HEK293 (cell line): ENCODE data around the gene LRRC27.

Source experiments
- BCL11A ChIP-seq: fragments of 450-650 bp; formaldehyde crosslinking; IDR thresholded peaks from 2 replicates; pipeline ENCODE4 v1.5.1; 2016; ENCODE audit warnings: low read depth, missing biosample characterization, missing genetic modification characterization
- KLF16 ChIP-seq: fragments of 450-650 bp; formaldehyde crosslinking; IDR thresholded peaks from 2 replicates; pipeline ENCODE4 v1.5.1; 2017; ENCODE audit warnings: missing biosample characterization, missing genetic modification characterization
- RBAK ChIP-seq: fragments of 450-650 bp; formaldehyde crosslinking; IDR thresholded peaks from 2 replicates; pipeline ENCODE4 v1.5.1; 2016; ENCODE audit warnings: missing biosample characterization, missing genetic modification characterization
- SP2 ChIP-seq: fragments of 450-650 bp; formaldehyde crosslinking; IDR thresholded peaks from 2 replicates; pipeline ENCODE4 v1.5.1; 2016; ENCODE audit warnings: missing biosample characterization, missing genetic modification characterization
- TCF7L2 ChIP-seq: IDR thresholded peaks from 2 replicates; pipeline ENCODE4 v1.6.1; 2011; ENCODE audit warnings: low read depth, mild to moderate bottlenecking, inconsistent platforms, low read length, moderate library complexity, borderline replicate concordance
- ZFP3 ChIP-seq: fragments of 450-650 bp; formaldehyde crosslinking; IDR thresholded peaks from 2 replicates; pipeline ENCODE4 v1.5.1; 2016; ENCODE audit warnings: low read depth, missing biosample characterization, missing genetic modification characterization
- ZNF121 ChIP-seq: fragments of 450-650 bp; formaldehyde crosslinking; IDR thresholded peaks from 2 replicates; pipeline ENCODE4 v1.5.1; 2016; ENCODE audit warnings: missing biosample characterization, missing genetic modification characterization
- ZNF19 ChIP-seq: fragments of 450-650 bp; formaldehyde crosslinking; IDR thresholded peaks from 2 replicates; pipeline ENCODE4; 2016; ENCODE audit warnings: missing biosample characterization, missing genetic modification characterization, low read depth
- TF ChIP-seq, protein P1 (sequence below): fragments of 450-650 bp; formaldehyde crosslinking; IDR thresholded peaks from 2 replicates; pipeline ENCODE4 v1.5.1; 2016; ENCODE audit warnings: missing biosample characterization, missing genetic modification characterization
- TF ChIP-seq, protein P2 (sequence below): fragments of 450-650 bp; formaldehyde crosslinking; IDR thresholded peaks from 2 replicates; pipeline ENCODE4 v1.5.1; 2016; ENCODE audit warnings: missing biosample characterization, missing genetic modification characterization
- TF ChIP-seq, protein P3 (sequence below): fragments of 450-650 bp; formaldehyde crosslinking; IDR thresholded peaks from 2 replicates; pipeline ENCODE4 v1.5.1; 2016; ENCODE audit warnings: missing biosample characterization, missing genetic modification characterization
- TF ChIP-seq, protein P4 (sequence below): fragments of 450-650 bp; formaldehyde crosslinking; optimal IDR thresholded peaks from 2 replicates; pipeline ENCODE3; 2016; ENCODE audit warnings: missing biosample characterization, mild to moderate bottlenecking, missing genetic modification characterization
- TF ChIP-seq, protein P5 (sequence below): fragments of 450-650 bp; formaldehyde crosslinking; IDR thresholded peaks from 2 replicates; pipeline ENCODE4 v1.5.1; 2016; ENCODE audit warnings: missing biosample characterization, missing genetic modification characterization

DNA sequence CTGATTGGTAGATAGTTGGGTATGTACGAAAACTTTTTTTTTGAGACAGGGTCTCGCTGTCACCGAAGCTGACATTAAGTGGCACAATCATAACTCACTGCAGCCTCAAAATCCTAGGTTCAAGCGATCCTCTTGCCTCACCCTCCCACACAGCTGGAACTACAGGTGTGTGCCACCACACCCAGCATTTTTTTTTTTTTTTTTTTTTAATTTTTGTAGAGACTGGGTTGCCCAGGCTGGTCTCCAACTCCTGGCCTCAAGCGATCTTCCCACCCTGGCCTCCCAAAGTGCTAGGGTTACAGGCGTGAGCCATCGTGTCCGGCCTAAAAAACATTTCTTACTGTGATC, 1.5 kb upstream of the LRRC27 start:
- TF ChIP-seq, protein P1, sequence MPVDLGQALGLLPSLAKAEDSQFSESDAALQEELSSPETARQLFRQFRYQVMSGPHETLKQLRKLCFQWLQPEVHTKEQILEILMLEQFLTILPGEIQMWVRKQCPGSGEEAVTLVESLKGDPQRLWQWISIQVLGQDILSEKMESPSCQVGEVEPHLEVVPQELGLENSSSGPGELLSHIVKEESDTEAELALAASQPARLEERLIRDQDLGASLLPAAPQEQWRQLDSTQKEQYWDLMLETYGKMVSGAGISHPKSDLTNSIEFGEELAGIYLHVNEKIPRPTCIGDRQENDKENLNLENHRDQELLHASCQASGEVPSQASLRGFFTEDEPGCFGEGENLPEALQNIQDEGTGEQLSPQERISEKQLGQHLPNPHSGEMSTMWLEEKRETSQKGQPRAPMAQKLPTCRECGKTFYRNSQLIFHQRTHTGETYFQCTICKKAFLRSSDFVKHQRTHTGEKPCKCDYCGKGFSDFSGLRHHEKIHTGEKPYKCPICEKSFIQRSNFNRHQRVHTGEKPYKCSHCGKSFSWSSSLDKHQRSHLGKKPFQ (tag by site-specific recombination): no peak
- TF ChIP-seq BCL11A (tag by site-specific recombination) (no peak), ZNF19 (tag by site-specific recombination) (no peak), KLF16 (no peak), RBAK (tag by site-specific recombination) (no peak), SP2 (tag by site-specific recombination) (no peak), TCF7L2 (no peak), ZNF121 (no peak), ZFP3 (tag by site-specific recombination) (no peak)
- TF ChIP-seq, protein P2, sequence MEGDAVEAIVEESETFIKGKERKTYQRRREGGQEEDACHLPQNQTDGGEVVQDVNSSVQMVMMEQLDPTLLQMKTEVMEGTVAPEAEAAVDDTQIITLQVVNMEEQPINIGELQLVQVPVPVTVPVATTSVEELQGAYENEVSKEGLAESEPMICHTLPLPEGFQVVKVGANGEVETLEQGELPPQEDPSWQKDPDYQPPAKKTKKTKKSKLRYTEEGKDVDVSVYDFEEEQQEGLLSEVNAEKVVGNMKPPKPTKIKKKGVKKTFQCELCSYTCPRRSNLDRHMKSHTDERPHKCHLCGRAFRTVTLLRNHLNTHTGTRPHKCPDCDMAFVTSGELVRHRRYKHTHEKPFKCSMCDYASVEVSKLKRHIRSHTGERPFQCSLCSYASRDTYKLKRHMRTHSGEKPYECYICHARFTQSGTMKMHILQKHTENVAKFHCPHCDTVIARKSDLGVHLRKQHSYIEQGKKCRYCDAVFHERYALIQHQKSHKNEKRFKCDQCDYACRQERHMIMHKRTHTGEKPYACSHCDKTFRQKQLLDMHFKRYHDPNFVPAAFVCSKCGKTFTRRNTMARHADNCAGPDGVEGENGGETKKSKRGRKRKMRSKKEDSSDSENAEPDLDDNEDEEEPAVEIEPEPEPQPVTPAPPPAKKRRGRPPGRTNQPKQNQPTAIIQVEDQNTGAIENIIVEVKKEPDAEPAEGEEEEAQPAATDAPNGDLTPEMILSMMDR: no peak
- TF ChIP-seq, protein P3, sequence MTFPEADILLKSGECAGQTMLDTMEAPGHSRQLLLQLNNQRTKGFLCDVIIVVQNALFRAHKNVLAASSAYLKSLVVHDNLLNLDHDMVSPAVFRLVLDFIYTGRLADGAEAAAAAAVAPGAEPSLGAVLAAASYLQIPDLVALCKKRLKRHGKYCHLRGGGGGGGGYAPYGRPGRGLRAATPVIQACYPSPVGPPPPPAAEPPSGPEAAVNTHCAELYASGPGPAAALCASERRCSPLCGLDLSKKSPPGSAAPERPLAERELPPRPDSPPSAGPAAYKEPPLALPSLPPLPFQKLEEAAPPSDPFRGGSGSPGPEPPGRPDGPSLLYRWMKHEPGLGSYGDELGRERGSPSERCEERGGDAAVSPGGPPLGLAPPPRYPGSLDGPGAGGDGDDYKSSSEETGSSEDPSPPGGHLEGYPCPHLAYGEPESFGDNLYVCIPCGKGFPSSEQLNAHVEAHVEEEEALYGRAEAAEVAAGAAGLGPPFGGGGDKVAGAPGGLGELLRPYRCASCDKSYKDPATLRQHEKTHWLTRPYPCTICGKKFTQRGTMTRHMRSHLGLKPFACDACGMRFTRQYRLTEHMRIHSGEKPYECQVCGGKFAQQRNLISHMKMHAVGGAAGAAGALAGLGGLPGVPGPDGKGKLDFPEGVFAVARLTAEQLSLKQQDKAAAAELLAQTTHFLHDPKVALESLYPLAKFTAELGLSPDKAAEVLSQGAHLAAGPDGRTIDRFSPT (tag by site-specific recombination): no peak
- TF ChIP-seq, protein P4, sequence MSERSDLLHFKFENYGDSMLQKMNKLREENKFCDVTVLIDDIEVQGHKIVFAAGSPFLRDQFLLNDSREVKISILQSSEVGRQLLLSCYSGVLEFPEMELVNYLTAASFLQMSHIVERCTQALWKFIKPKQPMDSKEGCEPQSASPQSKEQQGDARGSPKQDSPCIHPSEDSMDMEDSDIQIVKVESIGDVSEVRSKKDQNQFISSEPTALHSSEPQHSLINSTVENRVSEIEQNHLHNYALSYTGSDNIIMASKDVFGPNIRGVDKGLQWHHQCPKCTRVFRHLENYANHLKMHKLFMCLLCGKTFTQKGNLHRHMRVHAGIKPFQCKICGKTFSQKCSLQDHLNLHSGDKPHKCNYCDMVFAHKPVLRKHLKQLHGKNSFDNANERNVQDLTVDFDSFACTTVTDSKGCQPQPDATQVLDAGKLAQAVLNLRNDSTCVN (tag by site-specific recombination): no peak
- TF ChIP-seq, protein P5, sequence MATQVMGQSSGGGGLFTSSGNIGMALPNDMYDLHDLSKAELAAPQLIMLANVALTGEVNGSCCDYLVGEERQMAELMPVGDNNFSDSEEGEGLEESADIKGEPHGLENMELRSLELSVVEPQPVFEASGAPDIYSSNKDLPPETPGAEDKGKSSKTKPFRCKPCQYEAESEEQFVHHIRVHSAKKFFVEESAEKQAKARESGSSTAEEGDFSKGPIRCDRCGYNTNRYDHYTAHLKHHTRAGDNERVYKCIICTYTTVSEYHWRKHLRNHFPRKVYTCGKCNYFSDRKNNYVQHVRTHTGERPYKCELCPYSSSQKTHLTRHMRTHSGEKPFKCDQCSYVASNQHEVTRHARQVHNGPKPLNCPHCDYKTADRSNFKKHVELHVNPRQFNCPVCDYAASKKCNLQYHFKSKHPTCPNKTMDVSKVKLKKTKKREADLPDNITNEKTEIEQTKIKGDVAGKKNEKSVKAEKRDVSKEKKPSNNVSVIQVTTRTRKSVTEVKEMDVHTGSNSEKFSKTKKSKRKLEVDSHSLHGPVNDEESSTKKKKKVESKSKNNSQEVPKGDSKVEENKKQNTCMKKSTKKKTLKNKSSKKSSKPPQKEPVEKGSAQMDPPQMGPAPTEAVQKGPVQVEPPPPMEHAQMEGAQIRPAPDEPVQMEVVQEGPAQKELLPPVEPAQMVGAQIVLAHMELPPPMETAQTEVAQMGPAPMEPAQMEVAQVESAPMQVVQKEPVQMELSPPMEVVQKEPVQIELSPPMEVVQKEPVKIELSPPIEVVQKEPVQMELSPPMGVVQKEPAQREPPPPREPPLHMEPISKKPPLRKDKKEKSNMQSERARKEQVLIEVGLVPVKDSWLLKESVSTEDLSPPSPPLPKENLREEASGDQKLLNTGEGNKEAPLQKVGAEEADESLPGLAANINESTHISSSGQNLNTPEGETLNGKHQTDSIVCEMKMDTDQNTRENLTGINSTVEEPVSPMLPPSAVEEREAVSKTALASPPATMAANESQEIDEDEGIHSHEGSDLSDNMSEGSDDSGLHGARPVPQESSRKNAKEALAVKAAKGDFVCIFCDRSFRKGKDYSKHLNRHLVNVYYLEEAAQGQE (tag by site-specific recombination): no peak
